Astrocyte of the hippocampus (primary cell): Measurements from ENCODE around the gene FGF14.
"Not testable (repeated sequence)": the region's sequence is repeated elsewhere in the genome, so short reads cannot be mapped to it uniquely, and the experiment has no call there.

Source experiments
- DNase-seq: peaks from one replicate; pipeline ENCODE4 v3.0.0; 2011; ENCODE audit warnings: low read depth, low spot score

FGF14 gene

GRCh38 chr13:101868585-101869469, 533.0 kb downstream of the FGF14 start:
- no peak for DNase-seq

GRCh38 chr13:101866889-101867581, 534.8 kb downstream of the FGF14 start:
- DNase-seq, result no peak

- DNase-seq, result no peak
These were observed 543.0 kb downstream of the FGF14 start for GRCh38 chr13:101858860-101859259.

GRCh38 chr13:101846701-101847100, 555.1 kb downstream of the FGF14 start:
- DNase-seq, result peak; percentile 1

GRCh38 chr13:101846249-101846648, 555.6 kb downstream of the FGF14 start:
- peak; percentile 16 for DNase-seq

GRCh38 chr13:101845245-101846020, 556.4 kb downstream of the FGF14 start:
- DNase-seq, result peak; percentile 55

GRCh38 chr13:101841698-101842097, 560.1 kb downstream of the FGF14 start:
- DNase-seq, result peak; percentile 2

- DNase-seq, result peak; percentile 19
These were observed 563.5 kb downstream of the FGF14 start for GRCh38 chr13:101838323-101838722.

- not testable (repeated sequence) for DNase-seq
These were observed 564.1 kb downstream of the FGF14 start for GRCh38 chr13:101837778-101838177.

- DNase-seq, result no peak
These were observed 564.6 kb downstream of the FGF14 start for GRCh38 chr13:101837288-101837687.

GRCh38 chr13:101835920-101836319, 565.9 kb downstream of the FGF14 start:
- DNase-seq, result no peak

- no peak for DNase-seq
These were observed 568.2 kb downstream of the FGF14 start for GRCh38 chr13:101833671-101834070.

- no peak for DNase-seq
These were observed 571.8 kb downstream of the FGF14 start for GRCh38 chr13:101830035-101830434.

GRCh38 chr13:101829484-101829883, 572.4 kb downstream of the FGF14 start:
- DNase-seq, result peak; percentile 1

- DNase-seq, result no peak
These were observed 573.7 kb downstream of the FGF14 start for GRCh38 chr13:101828119-101828518.

- DNase-seq, result no peak
These were observed 584.0 kb downstream of the FGF14 start for GRCh38 chr13:101817898-101818297.

GRCh38 chr13:101811881-101812280, 590.0 kb downstream of the FGF14 start:
- DNase-seq, result no peak

- DNase-seq, result no peak
These were observed 590.5 kb downstream of the FGF14 start for GRCh38 chr13:101811284-101811839.

- DNase-seq, result no peak
These were observed 602.7 kb downstream of the FGF14 start for GRCh38 chr13:101799196-101799595.

- no peak for DNase-seq
These were observed 603.4 kb downstream of the FGF14 start for GRCh38 chr13:101798437-101798836.

GRCh38 chr13:101795460-101795859, 606.4 kb downstream of the FGF14 start:
- no peak for DNase-seq

- no peak for DNase-seq
These were observed 606.8 kb downstream of the FGF14 start for GRCh38 chr13:101795025-101795424.
